Neuronal stem cell (in vitro differentiated cells): ENCODE data around the gene GPHN.

Source experiments
- DNase-seq: peaks from one replicate; pipeline ENCODE4 v3.0.0-alpha.2; 2013; ENCODE audit warnings: low spot score
- H2AFZ ChIP-seq: one replicate; pipeline ENCODE4 v1.6.1; 2013; ENCODE audit warnings: mild to moderate bottlenecking, low read length, inconsistent platforms
- H2AK5ac ChIP-seq: 2 replicates; pipeline ENCODE4 v1.6.1; 2013; ENCODE audit warnings: low read depth, mild to moderate bottlenecking, inconsistent platforms, low read length, moderate library complexity, mixed read lengths
- H2BK120ac ChIP-seq: 2 replicates; pipeline ENCODE4 v1.6.1; 2013; ENCODE audit warnings: low read depth, mild to moderate bottlenecking, inconsistent platforms, low read length, moderate library complexity, mixed read lengths
- H2BK12ac ChIP-seq: one replicate; pipeline ENCODE4 v1.6.1; 2013; ENCODE audit warnings: low read length, inconsistent platforms
- H2BK15ac ChIP-seq: 2 replicates; pipeline ENCODE4 v1.6.1; 2013; ENCODE audit warnings: mild to moderate bottlenecking, low read length, inconsistent platforms, mixed read lengths
- H2BK5ac ChIP-seq: one replicate; pipeline ENCODE4 v1.6.1; 2013; ENCODE audit warnings: inconsistent platforms, mild to moderate bottlenecking, low read length, moderate library complexity
- H3K14ac ChIP-seq: one replicate; pipeline ENCODE4 v1.6.1; 2013; ENCODE audit warnings: low read length, inconsistent platforms
- H3K18ac ChIP-seq: 2 replicates; pipeline ENCODE4 v1.6.1; 2013; ENCODE audit warnings: low read length, inconsistent platforms
- H3K23ac ChIP-seq: 2 replicates; pipeline ENCODE4 v1.6.1; 2013; ENCODE audit warnings: low read depth, mild to moderate bottlenecking, mixed read lengths, low read length, inconsistent platforms; ENCODE audit not compliant: poor library complexity
- H3K27ac ChIP-seq: replicated peaks from 3 replicates; pipeline ENCODE4 v1.5.1; 2013; ENCODE audit warnings: low read length, inconsistent platforms
- H3K27me3 ChIP-seq, 3 experiments: 2 replicates each; pipeline ENCODE4 v1.6.1; 2013; ENCODE audit warnings: low read length in 3 of 3, mild to moderate bottlenecking in 2 of 3, inconsistent platforms in 1 of 3, low read depth in 1 of 3, mixed read lengths in 1 of 3, moderate library complexity in 1 of 3; ENCODE audit not compliant: control insufficient read depth in 3 of 3, insufficient read depth in 3 of 3
- H3K36me3 ChIP-seq, 2 donors: replicated peaks in 1 of 2; 2 replicates each; pipeline ENCODE4 v1.6.1; 2013; ENCODE audit warnings: low read length in 2 of 2; ENCODE audit not compliant: control insufficient read depth in 2 of 2, insufficient read depth in 2 of 2
- H3K4ac ChIP-seq: 2 replicates; pipeline ENCODE4 v1.6.1; 2013; ENCODE audit warnings: inconsistent platforms, mild to moderate bottlenecking, low read length, moderate library complexity
- H3K4me1 ChIP-seq, 2 donors: 1 replicate in 1 of 2; 2 replicates in 1 of 2; pipeline ENCODE4 v1.6.1; 2013; ENCODE audit warnings: low read length in 2 of 2, low read depth in 1 of 2; ENCODE audit not compliant: control insufficient read depth in 2 of 2, insufficient read depth in 1 of 2
- H3K4me2 ChIP-seq: one replicate; pipeline ENCODE4 v1.6.1; 2013; ENCODE audit warnings: mild to moderate bottlenecking, low read length, inconsistent platforms; ENCODE audit not compliant: insufficient read depth, poor library complexity, severe bottlenecking
- H3K4me3 ChIP-seq, 2 donors: 2 replicates each; pipeline ENCODE4 v1.5.1; 2013; ENCODE audit warnings: low read length in 2 of 2, mild to moderate bottlenecking in 2 of 2, inconsistent platforms in 1 of 2, moderate library complexity in 1 of 2
- H3K79me1 ChIP-seq: one replicate; pipeline ENCODE4 v1.6.1; 2013; ENCODE audit warnings: low read depth, mild to moderate bottlenecking, inconsistent platforms, low read length, moderate library complexity
- H3K9ac ChIP-seq: one replicate; pipeline ENCODE4 v1.6.1; 2013; ENCODE audit warnings: mild to moderate bottlenecking, low read depth, low read length, inconsistent platforms; ENCODE audit not compliant: poor library complexity
- H3K9me3 ChIP-seq, 2 donors: replicated peaks in 1 of 2; 2 replicates each; pipeline versions ENCODE3 to v1.6.1; 2013; ENCODE audit warnings: low read length in 2 of 2, mild to moderate bottlenecking in 2 of 2, inconsistent platforms in 1 of 2, low read depth in 1 of 2, mixed read lengths in 1 of 2, moderate library complexity in 1 of 2; ENCODE audit not compliant: control insufficient read depth in 2 of 2, insufficient read depth in 1 of 2
- H4K8ac ChIP-seq: one replicate; pipeline ENCODE4 v1.6.1; 2013; ENCODE audit warnings: low read depth, mild to moderate bottlenecking, inconsistent platforms, low read length, moderate library complexity
- H4K91ac ChIP-seq: one replicate; pipeline ENCODE4 v1.6.1; 2013; ENCODE audit warnings: low read length, low read depth, mild to moderate bottlenecking, inconsistent platforms; ENCODE audit not compliant: poor library complexity
- WGBS, 2 donors: extraction: QIAGEN DNeasy Blood & Tissue Kit; methylation state at CpG; one replicate each; pipeline ENCODE4 v1.1.7; 2013; ENCODE audit warnings: missing lambda C conversion rate in 2 of 2, mixed read lengths in 1 of 2; ENCODE audit not compliant: insufficient read length in 2 of 2, insufficient replicate concordance in 1 of 2; ENCODE audit errors: extremely low coverage in 2 of 2; 5-methylcytosine and 5-hydroxymethylcytosine counted together

Gene GPHN

GRCh38 chr14:66495218-66496098 is 12.5 kb upstream of the GPHN start:
- DNase-seq: peak; percentile 32
- no peaks in the 10 kb centered on the region for H3K36me3 ChIP-seq
- no peaks in the 10 kb centered on the region for H3K27me3 ChIP-seq
- H3K18ac ChIP-seq: no peak overlapping the region
- WGBS, 2 donors: no CpG with 5 or more reads among the region's 4 CpGs
- H2BK15ac ChIP-seq: no peak overlapping the region
- no peak overlapping the region for H2BK12ac ChIP-seq
- H3K4me1 ChIP-seq: no peaks in the 10 kb centered on the region
- no peaks in the 10 kb centered on the region for H3K9me3 ChIP-seq
- H3K79me1 ChIP-seq: no peaks in the 10 kb centered on the region
- H2BK120ac ChIP-seq: no peak overlapping the region
- H2AFZ ChIP-seq: peak overlapping the region; percentile 33
- H2AK5ac ChIP-seq: no peak overlapping the region
- no peak overlapping the region for H4K8ac ChIP-seq
- no peak overlapping the region for H3K23ac ChIP-seq
- H3K4ac ChIP-seq: no peak overlapping the region
- no peak overlapping the region for H3K27ac ChIP-seq
- no peak overlapping the region for H3K4me2 ChIP-seq
- no peak overlapping the region for H3K9ac ChIP-seq
- no peak overlapping the region for H2BK5ac ChIP-seq
- H3K4me3 ChIP-seq: no peak overlapping the region
- no peak overlapping the region for H3K14ac ChIP-seq
- H4K91ac ChIP-seq: no peak overlapping the region

- H3K9ac ChIP-seq: no peak overlapping the region
- H3K79me1 ChIP-seq: no peaks in the 10 kb centered on the region
- H3K27ac ChIP-seq: no peak overlapping the region
- peak overlapping the region; percentile 33 for H2AFZ ChIP-seq
- no peak overlapping the region for H3K18ac ChIP-seq
- H3K4me2 ChIP-seq: no peak overlapping the region
- H4K8ac ChIP-seq: no peak overlapping the region
- H3K9me3 ChIP-seq: no peaks in the 10 kb centered on the region
- no CpG with 5 or more reads among the region's 4 CpGs for WGBS, 2 donors
- H3K36me3 ChIP-seq: no peaks in the 10 kb centered on the region
- H3K4ac ChIP-seq: no peak overlapping the region
- H3K27me3 ChIP-seq: no peaks in the 10 kb centered on the region
- no peak overlapping the region for H2AK5ac ChIP-seq
- H2BK15ac ChIP-seq: no peak overlapping the region
- H3K14ac ChIP-seq: no peak overlapping the region
- no peaks in the 10 kb centered on the region for H3K4me1 ChIP-seq
- no peak overlapping the region for H2BK5ac ChIP-seq
- no peak overlapping the region for H3K4me3 ChIP-seq
- no peak overlapping the region for H2BK120ac ChIP-seq
- H3K23ac ChIP-seq: no peak overlapping the region
- no peak overlapping the region for H2BK12ac ChIP-seq
- no peak for DNase-seq
- H4K91ac ChIP-seq: no peak overlapping the region
Measured at GRCh38 chr14:66496188-66496807, 11.6 kb upstream of the GPHN start.

GRCh38 chr14:66496911-66497310 is 11.0 kb upstream of the GPHN start:
- Histone ChIP-seq H3K4me3 (no peak overlapping the region), H3K27ac (no peak overlapping the region), H2BK120ac (no peak overlapping the region), H3K4ac (no peak overlapping the region), H3K79me1 (no peaks in the 10 kb centered on the region), H3K4me1 (no peaks in the 10 kb centered on the region), H3K4me2 (no peak overlapping the region), H2BK15ac (no peak overlapping the region), H4K8ac (no peak overlapping the region), H3K36me3 (no peaks in the 10 kb centered on the region), H3K27me3 (no peaks in the 10 kb centered on the region), H3K14ac (no peak overlapping the region), H3K9ac (no peak overlapping the region), H2AK5ac (no peak overlapping the region), H2AFZ (no peak overlapping the region), H2BK12ac (no peak overlapping the region), H4K91ac (no peak overlapping the region), H2BK5ac (no peak overlapping the region), H3K9me3 (no peaks in the 10 kb centered on the region), H3K23ac (no peak overlapping the region), H3K18ac (no peak overlapping the region)
- WGBS, 2 donors: no CpG with 5 or more reads among the region's 2 CpGs
- no peak for DNase-seq

- Histone ChIP-seq H2BK120ac (no peak overlapping the region), H3K4me2 (no peak overlapping the region), H3K14ac (no peak overlapping the region), H2BK12ac (no peak overlapping the region), H3K4ac (no peak overlapping the region), H3K4me3 (no peak overlapping the region), H3K36me3 (no peaks in the 10 kb centered on the region), H3K79me1 (no peaks in the 10 kb centered on the region), H3K4me1 (no peaks in the 10 kb centered on the region), H3K18ac (no peak overlapping the region), H3K9me3 (no peaks in the 10 kb centered on the region), H4K91ac (no peak overlapping the region), H3K23ac (no peak overlapping the region), H2AK5ac (no peak overlapping the region), H3K9ac (no peak overlapping the region), H2BK15ac (no peak overlapping the region), H2BK5ac (no peak overlapping the region), H3K27ac (no peak overlapping the region), H4K8ac (no peak overlapping the region), H2AFZ (peak overlapping the region; percentile 1), H3K27me3 (no peaks in the 10 kb centered on the region)
- no CpG with 5 or more reads among the region's 3 CpGs for WGBS, 2 donors
- DNase-seq: no peak
Measured at GRCh38 chr14:66498311-66498710, 9.6 kb upstream of the GPHN start.
